K562 (cell line): Measurements from ENCODE around the gene DGAT2. TPM values are rescaled to one million over a fixed set of nuclear protein-coding genes. Genes with fewer than 3 reads are reported as not detected.
A peak's percentile ranks its signal among the peaks of the same experiment; 100 is the strongest.

Source experiments
- ATAC-seq: fragments of 200-7000 bp; cut with Tn5 transposase; 3 replicates; pipeline ENCODE4 v1.9.1; 2020; ENCODE audit warnings: moderate library complexity
- BruUV-seq: library from RNA; stranded (reverse); fragments of 400-500 nt; replicated peaks from 2 replicates; lab custom pipeline; 2021; lab: Mats Ljungman, UMichigan
- CTCF ChIA-PET: fragments of 300-600 bp; formaldehyde crosslinking; extraction: SDS; loops from one replicate; lab custom pipeline; 2021; ENCODE audit warnings: low intra/inter-chr PET ratio; lab: Yijun Ruan, JAX
- POLR2A ChIA-PET: fragments of 300-600, 350-650 bp; sonication (Branson Sonifier 250); formaldehyde crosslinking; extraction: SDS; loops from one replicate; lab custom pipeline; 2021; ENCODE audit warnings: antibody characterized with exemption, inconsistent platforms; lab: Yijun Ruan, JAX
- DNase-seq, 4 experiments: peaks; one replicate each; pipeline versions ENCODE4 v3.0.0 to v3.0.0-alpha.2; 2011 to 2018; ENCODE audit warnings: low spot score in 3 of 4, mixed read lengths in 3 of 4; ENCODE audit errors: extremely low read depth in 1 of 4
- FAIRE-seq: peaks from 2 replicates; lab custom pipeline; 2011; peaks lifted over from hg19 to GRCh38; lab: Jason Lieb, UNC
- H2AFZ ChIP-seq: 2 replicates; pipeline ENCODE4 v1.6.0; 2011; ENCODE audit warnings: low read depth, low read length, control low read depth, inconsistent platforms
- H3K27ac ChIP-seq: fragments of 200-600 bp; 3 replicates; pipeline ENCODE4 v1.8.0; 2011; ENCODE audit warnings: low read depth, mild to moderate bottlenecking, control low read depth, inconsistent platforms, low read length, moderate library complexity, mixed read lengths; ENCODE audit errors: extremely low read depth
- H3K27me3 ChIP-seq, 2 experiments: fragments of 300-600 bp in 1 of 2; 2 replicates in 1 of 2; 3 replicates in 1 of 2; pipeline versions ENCODE4 v1.6.0 to v1.8.0; 2011; ENCODE audit warnings: inconsistent platforms in 2 of 2, low read length in 2 of 2, mild to moderate bottlenecking in 1 of 2, mixed read lengths in 1 of 2, moderate library complexity in 1 of 2; ENCODE audit not compliant: control insufficient read depth in 2 of 2, insufficient read depth in 2 of 2
- H3K36me3 ChIP-seq: fragments of 300-600 bp; 3 replicates; pipeline ENCODE4 v1.8.0; 2011; ENCODE audit warnings: mild to moderate bottlenecking, low read length, inconsistent platforms; ENCODE audit not compliant: control insufficient read depth, insufficient read depth
- H3K4me1 ChIP-seq, 2 experiments: fragments of 200-600 bp in 1 of 2; replicated peaks in 1 of 2; 2 replicates in 1 of 2; 3 replicates in 1 of 2; pipeline versions ENCODE4 v1.5.1 to v1.8.0; 2011; ENCODE audit warnings: inconsistent platforms in 2 of 2, low read length in 2 of 2, mild to moderate bottlenecking in 1 of 2, mixed read lengths in 1 of 2, moderate library complexity in 1 of 2; ENCODE audit not compliant: control insufficient read depth in 2 of 2, insufficient read depth in 2 of 2
- H3K4me2 ChIP-seq: 2 replicates; pipeline ENCODE4 v1.6.1; 2011; ENCODE audit warnings: low read length, control low read depth, inconsistent platforms, mixed read lengths; ENCODE audit not compliant: insufficient read depth
- H3K4me3 ChIP-seq: fragments of 200-600 bp; sonication (generic), shearing (Covaris generic); 2 replicates; pipeline ENCODE4 v1.5.1; 2016; ENCODE audit warnings: control low read depth, inconsistent platforms
- H3K79me2 ChIP-seq: fragments of 200-600 bp; 3 replicates; pipeline ENCODE4 v1.8.0; 2011; ENCODE audit warnings: low read length, inconsistent platforms; ENCODE audit not compliant: control insufficient read depth, insufficient read depth
- H3K9ac ChIP-seq, 2 experiments: 2 replicates each; pipeline versions ENCODE4 v1.6.0 to v1.6.1; 2011; ENCODE audit warnings: low read depth in 2 of 2, low read length in 2 of 2, control low read depth in 1 of 2, inconsistent platforms in 1 of 2, mild to moderate bottlenecking in 1 of 2, mixed read lengths in 1 of 2; ENCODE audit not compliant: insufficient read depth in 1 of 2
- H3K9me1 ChIP-seq: one replicate; pipeline ENCODE4 v1.6.0; 2011; ENCODE audit warnings: inconsistent platforms, mild to moderate bottlenecking, low read length, moderate library complexity; ENCODE audit not compliant: control insufficient read depth, insufficient read depth
- H3K9me3 ChIP-seq: replicated peaks from 2 replicates; pipeline ENCODE4 v1.5.1; 2011; ENCODE audit warnings: low read depth, low read length, inconsistent platforms; ENCODE audit not compliant: control insufficient read depth, insufficient read depth
- H4K20me1 ChIP-seq: replicated peaks from 2 replicates; pipeline ENCODE4 v1.6.1; 2011; ENCODE audit warnings: low read length, inconsistent platforms, mixed read lengths; ENCODE audit not compliant: control insufficient read depth, insufficient read depth
- RBM25 ChIP-seq: fragments of 200-400 bp; formaldehyde crosslinking; IDR thresholded peaks from 2 replicates; pipeline ENCODE4 v1.6.1; 2018; ENCODE audit warnings: low read length, low read depth, moderate library complexity; ENCODE audit not compliant: severe bottlenecking
- TRIM24 ChIP-seq, 2 experiments: fragments of 450-650 bp; IDR thresholded peaks; 2 replicates each; pipeline ENCODE4 v1.6.1; 2016
- ZNF146 ChIP-seq: IDR thresholded peaks from one replicate; pipeline ENCODE4 v1.6.1; 2018; ENCODE audit warnings: missing compliant biosample characterization; ENCODE audit not compliant: unreplicated experiment
- ZNF217 ChIP-seq: sonication (generic); formaldehyde crosslinking; IDR thresholded peaks from 2 replicates; pipeline ENCODE4 v1.8.0; 2022; ENCODE audit warnings: mild to moderate bottlenecking, missing genetic modification reagents
- in situ Hi-C: fragments of 300-500 bp; cut with MboI; formaldehyde crosslinking; loops from 4 replicates; pipeline ENCODE4 v1.15.0; 2018; ENCODE audit warnings: inconsistent platforms, mixed read lengths
- intact Hi-C: fragments of 100-400 bp; cut with micrococcal nuclease; formaldehyde crosslinking; loops from 2 replicates; pipeline ENCODE4 v1.14.2; 2022
- polyA plus RNA-seq, 8 experiments: library from polyadenylated mRNA; depleted of rRNA in 4 of 8; stranded (reverse) in 5 of 8; unstranded in 3 of 8; fragments of >200 nt; fragmentation: Nextera tagmentation in 2 of 8; fragmentation: Illumina TruSeq in 1 of 8; extraction: Ambion mirVana in 2 of 8; extraction: Trizol in 1 of 8; gene quantifications; 2 replicates each; pipeline versions ENCODE4 v1.2.1 to v1.2.3, GENCODE V29; 2011 to 2014; ENCODE audit warnings: inconsistent platforms in 1 of 8, missing spikeins in 1 of 8
- total RNA-seq, 7 experiments: library from RNA; depleted of rRNA in 6 of 7; stranded (reverse); fragments of >200 nt in 6 of 7; fragmentation: Illumina TruSeq in 2 of 7; extraction: Trizol in 2 of 7; gene quantifications; 2 replicates each; pipeline versions ENCODE4 v1.2.1 to v1.2.3, GENCODE V29; 2011 to 2021; ENCODE audit warnings: low replicate concordance in 1 of 7
- TF ChIP-seq, protein P1 (sequence below): fragments of 450-650 bp; IDR thresholded peaks from 2 replicates; pipeline ENCODE4 v1.6.1; 2018; ENCODE audit not compliant: partially characterized antibody

DGAT2 gene
- total and polyA plus RNA-seq, 9 of the 15 experiments (the other 6 are each of a cell fraction or from before 2014, with no cell fraction given), result 0.68 to 2.8 (median 1.8) TPM

DNA sequence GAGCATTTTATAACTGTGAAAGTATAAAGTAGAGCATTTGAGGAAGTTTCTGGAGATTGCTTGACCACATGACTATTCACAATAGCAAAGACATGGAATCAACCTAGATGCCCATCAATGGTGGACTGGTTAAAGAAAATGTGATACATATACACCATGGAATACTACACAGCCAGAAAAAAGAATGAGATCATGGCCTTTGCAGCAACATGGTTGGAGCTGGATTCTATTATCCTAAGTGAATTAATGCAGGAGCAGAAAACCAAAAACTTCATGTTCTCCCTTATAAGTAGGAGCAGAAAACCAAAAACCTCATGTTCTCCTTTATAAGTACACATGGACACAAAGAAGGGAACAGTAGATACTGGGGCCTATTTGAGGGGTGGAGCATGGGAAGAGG is 76.7 kb downstream of the DGAT2 start:
- in situ Hi-C loops, result no loop called here
- no peak overlapping the region for H3K4me2 ChIP-seq
- CTCF ChIA-PET, result no interaction called here
- no peaks in the 10 kb centered on the region for H3K27me3 ChIP-seq
- no peak overlapping the region for H3K27ac ChIP-seq
- FAIRE-seq (no peak), DNase-seq (no peak), ATAC-seq (no peak)
- H2AFZ ChIP-seq, result no peak overlapping the region
- no peaks in the 10 kb centered on the region for H3K9me3 ChIP-seq
- POLR2A ChIA-PET, result no interaction called here
- no peak overlapping the region for H3K9ac ChIP-seq
- peaks cover 0 to 15% of the 10 kb centered on the region in 2 experiments; a peak in 2 of 5 replicates for H3K4me1 ChIP-seq
- intact Hi-C loops, result no loop called here
- H4K20me1 ChIP-seq, result no peaks in the 10 kb centered on the region; the same call in 1 of the 2 replicates
- no peaks in the 10 kb centered on the region for H3K9me1 ChIP-seq
- BruUV-seq, result no TSS peak
- no peaks in the 10 kb centered on the region for H3K36me3 ChIP-seq
- H3K4me3 ChIP-seq, result no peak overlapping the region
- H3K79me2 ChIP-seq, result peaks cover 36% of the 10 kb centered on the region
- TF ChIP-seq ZNF146 (CRISPR knock-in tag) (peak; percentile 88), TRIM24 (IDR thresholded peaks at IDR 0.05) (no peak), RBM25 (peak; percentile 65), ZNF217 (CRISPR knock-in tag) (no peak)
- TF ChIP-seq, protein P1, sequence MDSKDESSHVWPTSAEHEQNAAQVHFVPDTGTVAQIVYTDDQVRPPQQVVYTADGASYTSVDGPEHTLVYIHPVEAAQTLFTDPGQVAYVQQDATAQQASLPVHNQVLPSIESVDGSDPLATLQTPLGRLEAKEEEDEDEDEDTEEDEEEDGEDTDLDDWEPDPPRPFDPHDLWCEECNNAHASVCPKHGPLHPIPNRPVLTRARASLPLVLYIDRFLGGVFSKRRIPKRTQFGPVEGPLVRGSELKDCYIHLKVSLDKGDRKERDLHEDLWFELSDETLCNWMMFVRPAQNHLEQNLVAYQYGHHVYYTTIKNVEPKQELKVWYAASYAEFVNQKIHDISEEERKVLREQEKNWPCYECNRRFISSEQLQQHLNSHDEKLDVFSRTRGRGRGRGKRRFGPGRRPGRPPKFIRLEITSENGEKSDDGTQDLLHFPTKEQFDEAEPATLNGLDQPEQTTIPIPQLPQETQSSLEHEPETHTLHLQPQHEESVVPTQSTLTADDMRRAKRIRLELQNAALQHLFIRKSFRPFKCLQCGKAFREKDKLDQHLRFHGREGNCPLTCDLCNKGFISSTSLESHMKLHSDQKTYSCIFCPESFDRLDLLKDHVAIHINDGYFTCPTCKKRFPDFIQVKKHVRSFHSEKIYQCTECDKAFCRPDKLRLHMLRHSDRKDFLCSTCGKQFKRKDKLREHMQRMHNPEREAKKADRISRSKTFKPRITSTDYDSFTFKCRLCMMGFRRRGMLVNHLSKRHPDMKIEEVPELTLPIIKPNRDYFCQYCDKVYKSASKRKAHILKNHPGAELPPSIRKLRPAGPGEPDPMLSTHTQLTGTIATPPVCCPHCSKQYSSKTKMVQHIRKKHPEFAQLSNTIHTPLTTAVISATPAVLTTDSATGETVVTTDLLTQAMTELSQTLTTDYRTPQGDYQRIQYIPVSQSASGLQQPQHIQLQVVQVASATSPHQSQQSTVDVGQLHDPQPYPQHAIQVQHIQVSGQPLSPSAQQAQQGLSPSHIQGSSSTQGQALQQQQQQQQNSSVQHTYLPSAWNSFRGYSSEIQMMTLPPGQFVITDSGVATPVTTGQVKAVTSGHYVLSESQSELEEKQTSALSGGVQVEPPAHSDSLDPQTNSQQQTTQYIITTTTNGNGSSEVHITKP, result no peak
- TF ChIP-seq, all 486 proteins: peak for 2
